Heart right ventricle (tissue), 16 donors: Measurements from ENCODE around the gene TMEM123. TPM values are rescaled to one million over a fixed set of nuclear protein-coding genes. Genes with fewer than 3 reads are reported as not detected.
"Not testable (repeated sequence)": the region's sequence is repeated elsewhere in the genome, so short reads cannot be mapped to it uniquely, and the experiment has no call there.

Experiments
- ATAC-seq, 8 donors: fragments of 200-7000 bp; cut with Tn5 transposase; one replicate each; pipeline ENCODE4 v1.9.1; 2020; ENCODE audit warnings: mild to moderate bottlenecking in 8 of 8, moderate library complexity in 8 of 8, moderate number of reproducible peaks in 1 of 8
- DNase-seq, 2 donors: peaks; one replicate each; pipeline ENCODE4 v3.0.0-alpha.2; 2020
- H3K27ac ChIP-seq, 10 donors: fragments of 200-600 bp; sonication (generic) in 2 of 10; one replicate each; pipeline versions ENCODE4 v1.5.0 to v1.8.0; 2020 to 2022; ENCODE audit warnings: mild to moderate bottlenecking in 3 of 10
- H3K27me3 ChIP-seq, 7 donors: fragments of 200-600 bp; one replicate each; pipeline ENCODE4 v1.8.0; 2021 to 2022; ENCODE audit warnings: mild to moderate bottlenecking in 2 of 7
- H3K36me3 ChIP-seq, 9 donors: fragments of 200-600 bp; sonication (generic) in 1 of 9; one replicate each; pipeline versions ENCODE4 v1.5.0 to v1.8.0; 2020 to 2022; ENCODE audit warnings: mild to moderate bottlenecking in 2 of 9
- H3K4me1 ChIP-seq, 9 donors: fragments of 200-600 bp; sonication (generic) in 1 of 9; one replicate each; pipeline versions ENCODE4 v1.5.0 to v1.8.0; 2020 to 2022; ENCODE audit warnings: mild to moderate bottlenecking in 4 of 9
- H3K4me3 ChIP-seq, 10 donors: fragments of 200-600 bp; sonication (generic) in 2 of 10; one replicate each; pipeline versions ENCODE4 v1.5.0 to v1.8.0; 2020 to 2022; ENCODE audit warnings: mild to moderate bottlenecking in 7 of 10, moderate library complexity in 2 of 10
- H3K9me3 ChIP-seq, 11 donors: fragments of 200-600 bp in 10 of 11; sonication (generic) in 2 of 11; one replicate each; pipeline versions ENCODE4 v1.5.0 to v1.8.0; 2013 to 2022; ENCODE audit warnings: mild to moderate bottlenecking in 2 of 11, control low read depth in 1 of 11, moderate library complexity in 1 of 11
- CTCF ChIP-seq, 9 donors: fragments of 200-600 bp; sonication (generic) in 2 of 9; IDR thresholded peaks; one replicate each; pipeline versions ENCODE4 v1.5.0 to v1.8.0; 2021 to 2022; ENCODE audit warnings: antibody characterized with exemption in 9 of 9, mild to moderate bottlenecking in 5 of 9, moderate library complexity in 1 of 9
- WGBS, 2 donors: extraction: QIAGEN DNeasy Blood & Tissue Kit; methylation state at CpG; one replicate each; pipeline ENCODE4 v1.1.7; 2013; ENCODE audit warnings: inconsistent platforms in 1 of 2; 5-methylcytosine and 5-hydroxymethylcytosine counted together
- intact Hi-C, 10 donors: fragments of 100-400 bp; cut with DNase I; formaldehyde crosslinking; loops; one replicate each; pipeline versions ENCODE4 v1.11.1 to v1.14.2; 2022
- polyA plus RNA-seq, 2 donors: library from polyadenylated mRNA; stranded (reverse); fragments of 200-250 nt; gene quantifications; one replicate each; pipeline ENCODE4 v1.2.3, GENCODE V29; 2013
- total RNA-seq, 10 donors: library from RNA; stranded (reverse); fragmentation: NEBNext Ultra II Directional in 3 of 10; extraction: Animal tissue kit (Norgen Biotek cat#: 25700) in 3 of 10; gene quantifications; one replicate each; pipeline versions ENCODE4 v1.2.1 to v1.2.4, GENCODE V29; 2021 to 2023
- donor health status: Arrhythmogenic right ventricular cardiomyopathy.
- donor health status: ischemic (EF 13 %, LVEDD 7.1; RV severe dilation, severe dysfunction).
- donor health status: healthy with polysubstance abuse.
- donor health status: DM: no; HTN: yes; CAD: no.
- donor health status: DM: no; HTN: no; CAD: no.
- donor health status: ischemic (EF 25% LVEDD 6.9; RV normal size, moderate dysfunction).
- donor health status: ischemic (EF 25% LVEDD 5.7; RV mildly dilated, moderate dysfunction).
- donor health status: healthy.
- donor health status: DM: yes; HTN: yes; CAD: no.
- donor health status: Ischemic cardiomyopathy.
- donor health status: ischemic (EF 35%, LVEDD 5.7; RV mildly dilated, moderate dysfunction).
- donor health status: nonischemic (EF 11% LVEDD 7.7; RV severe dilation, severe dysfunction).
- donor health status: DM: yes; HTN: yes; CAD: no.
- donor health status: PGD.
- donor health status: ischemic (EF 29% LVEDD 5.4; RV normal size, mild dysfunction).
- donor health status: nonischemic (EF 23%, LVEDD 6.1; RV moderate dilation, normal function).

Gene TMEM123
- total and polyA plus RNA-seq, 12 donors, result 18.7 to 98.7 (median 77.4) TPM

- peaks cover 0 to 45% (median 4%) of the 10 kb centered on the region in 9 donors for H3K36me3 ChIP-seq
- no peak for TF ChIP-seq CTCF (IDR thresholded peaks at IDR 0.05)
- H3K4me3 ChIP-seq, result no peak overlapping the region
- DNase-seq, result no peak
- peaks cover 0 to 53% (median 24%) of the 10 kb centered on the region in 9 donors for H3K4me1 ChIP-seq
- intact Hi-C loops, result no loop called here
- no peak for ATAC-seq
- H3K27me3 ChIP-seq, result no peaks in the 10 kb centered on the region
- 66 to 74% methylated on average over 3 of the region's 3 CpGs for WGBS, 2 donors
- peaks cover 0 to 9% (median 0%) of the 10 kb centered on the region in 11 donors for H3K9me3 ChIP-seq
- no peak overlapping the region for H3K27ac ChIP-seq
These were observed 6.0 kb downstream of the TMEM123 start for GRCh38 chr11:102446606-102447005.

- not testable (repeated sequence) for DNase-seq, H3K27me3 ChIP-seq, H3K9me3 ChIP-seq, H3K4me3 ChIP-seq, H3K27ac ChIP-seq, ATAC-seq
- intact Hi-C loops, result loop anchor here in 1 of 10 donors (5.0 kb wide), 1 partner anchor 1617 kb away; no protein-coding TSS in a partner anchor
- H3K36me3 ChIP-seq, result peaks cover 0 to 45% (median 4%) of the 10 kb centered on the region in 9 donors
- 98 to 99% methylated on average over 5 of the region's 5 CpGs for WGBS, 2 donors
- H3K4me1 ChIP-seq, result peaks cover 0 to 35% (median 7%) of the 10 kb centered on the region in 9 donors
These were observed 7.9 kb downstream of the TMEM123 start for GRCh38 chr11:102444693-102445092.

- H3K27me3 ChIP-seq, DNase-seq, ATAC-seq, H3K9me3 ChIP-seq, H3K27ac ChIP-seq, H3K4me3 ChIP-seq: not testable (repeated sequence)
- Histone ChIP-seq H3K36me3 (peaks cover 0 to 45% (median 4%) of the 10 kb centered on the region in 9 donors), H3K4me1 (peaks cover 0 to 29% (median 5%) of the 10 kb centered on the region in 9 donors)
- WGBS, 2 donors, result 95 to 96% methylated on average over 4 of the region's 4 CpGs
- intact Hi-C loops, result loop anchor here in 1 of 10 donors (5.0 kb wide), 1 partner anchor 1617 kb away; no protein-coding TSS in a partner anchor
These were observed 8.4 kb downstream of the TMEM123 start for GRCh38 chr11:102444142-102444541.

GRCh38 chr11:102439063-102439363 is 13.6 kb downstream of the TMEM123 start:
- peaks cover 0 to 27% (median 0%) of the 10 kb centered on the region in 9 donors for H3K4me1 ChIP-seq
- intact Hi-C loops, H3K4me3 ChIP-seq, H3K27me3 ChIP-seq, H3K36me3 ChIP-seq, H3K27ac ChIP-seq, ATAC-seq, DNase-seq, H3K9me3 ChIP-seq: not testable (repeated sequence)
- 56 to 71% methylated on average over 4 of the region's 4 CpGs for WGBS, 2 donors

GRCh38 chr11:102438311-102439062 is 14.1 kb downstream of the TMEM123 start:
- no peak overlapping the region for H3K27ac ChIP-seq
- intact Hi-C loops, result no loop called here
- peaks cover 0 to 9% (median 0%) of the 10 kb centered on the region in 9 donors for H3K36me3 ChIP-seq
- 88 to 91% methylated on average over 18 of the region's 18 CpGs for WGBS, 2 donors
- no peaks in the 10 kb centered on the region for H3K9me3 ChIP-seq
- H3K4me3 ChIP-seq, result no peak overlapping the region
- peaks cover 0 to 27% (median 0%) of the 10 kb centered on the region in 9 donors for H3K4me1 ChIP-seq
- TF ChIP-seq CTCF (IDR thresholded peaks at IDR 0.05), result no peak
- no peaks in the 10 kb centered on the region for H3K27me3 ChIP-seq
- ATAC-seq, result no peak
- DNase-seq, result no peak

GRCh38 chr11:102437727-102438126 is 14.8 kb downstream of the TMEM123 start:
- DNase-seq (no peak), ATAC-seq (no peak)
- Histone ChIP-seq H3K27ac (no peak overlapping the region), H3K36me3 (peaks cover 0 to 9% (median 0%) of the 10 kb centered on the region in 9 donors), H3K9me3 (peaks cover 0 to 4% (median 0%) of the 10 kb centered on the region in 11 donors), H3K4me3 (no peak overlapping the region), H3K4me1 (peaks cover 0 to 27% (median 0%) of the 10 kb centered on the region in 9 donors), H3K27me3 (no peaks in the 10 kb centered on the region)
- intact Hi-C loops, result no loop called here
- 77 to 81% methylated on average over 2 of the region's 2 CpGs for WGBS, 2 donors
- TF ChIP-seq CTCF (IDR thresholded peaks at IDR 0.05), result no peak
